SW480 (cell line): Measurements from ENCODE around the gene CADPS.

Experiments used
- DNase-seq: peaks from one replicate; pipeline ENCODE4 v3.0.0-alpha.2; 2016; ENCODE audit warnings: low spot score

The CADPS gene

GRCh38 chr3:62688050-62688449 lies 187.2 kb downstream of the CADPS start:
- no peak for DNase-seq

- DNase-seq, result no peak
These were observed 188.5 kb downstream of the CADPS start for GRCh38 chr3:62686503-62687294.

- DNase-seq, result no peak
These were observed 192.4 kb downstream of the CADPS start for GRCh38 chr3:62682826-62683225.

GRCh38 chr3:62679988-62680387 lies 195.2 kb downstream of the CADPS start:
- DNase-seq, result no peak

- no peak for DNase-seq
These were observed 196.4 kb downstream of the CADPS start for GRCh38 chr3:62678841-62679240.

GRCh38 chr3:62677926-62678325 lies 197.3 kb downstream of the CADPS start:
- no peak for DNase-seq

GRCh38 chr3:62676689-62677271 lies 198.4 kb downstream of the CADPS start:
- no peak for DNase-seq

GRCh38 chr3:62675492-62675891 lies 199.7 kb downstream of the CADPS start:
- DNase-seq, result no peak

GRCh38 chr3:62672988-62673313 lies 202.3 kb downstream of the CADPS start:
- DNase-seq, result no peak

GRCh38 chr3:62672270-62672987 lies 202.8 kb downstream of the CADPS start:
- DNase-seq, result no peak

- DNase-seq, result no peak
These were observed 204.9 kb downstream of the CADPS start for GRCh38 chr3:62670351-62670750.

GRCh38 chr3:62669161-62669560 lies 206.1 kb downstream of the CADPS start:
- DNase-seq, result no peak

GRCh38 chr3:62667714-62668113 lies 207.5 kb downstream of the CADPS start:
- DNase-seq, result peak; percentile 17

GRCh38 chr3:62665627-62666437 lies 209.4 kb downstream of the CADPS start:
- DNase-seq, result peak; percentile 58

- DNase-seq, result no peak
These were observed 212.5 kb downstream of the CADPS start for GRCh38 chr3:62662677-62663076.

GRCh38 chr3:62659660-62660059 lies 215.6 kb downstream of the CADPS start:
- no peak for DNase-seq

- no peak for DNase-seq
These were observed 219.5 kb downstream of the CADPS start for GRCh38 chr3:62655691-62656063.

GRCh38 chr3:62655056-62655690 lies 220.0 kb downstream of the CADPS start:
- no peak for DNase-seq

GRCh38 chr3:62653796-62654195 lies 221.4 kb downstream of the CADPS start:
- peak; percentile 2 for DNase-seq

- no peak for DNase-seq
These were observed 227.5 kb downstream of the CADPS start for GRCh38 chr3:62647711-62648110.

GRCh38 chr3:62644493-62644892 lies 230.7 kb downstream of the CADPS start:
- no peak for DNase-seq

GRCh38 chr3:62638316-62638715 lies 236.9 kb downstream of the CADPS start:
- no peak for DNase-seq
